IMR-90 (cell line): ENCODE results near the gene NEURL1. TPM values are rescaled to one million over a fixed set of nuclear protein-coding genes. Genes with fewer than 3 reads are reported as not detected.

Experiments used
- ATAC-seq: fragments of 200-7000 bp; cut with Tn5 transposase; 2 replicates; pipeline ENCODE4 v1.9.1; 2020; ENCODE audit warnings: low read depth, mild to moderate bottlenecking, moderate library complexity
- BruUV-seq: library from RNA; stranded (reverse); fragments of 400-500 nt; replicated peaks from 2 replicates; lab custom pipeline; 2021; lab: Mats Ljungman, UMichigan
- CTCF ChIA-PET: fragments of 300-600 bp; formaldehyde crosslinking; extraction: SDS; loops from one replicate; lab custom pipeline; 2021; ENCODE audit warnings: antibody characterized with exemption; lab: Yijun Ruan, JAX
- POLR2A ChIA-PET: fragments of 300-600 bp; sonication (Branson Sonifier 250); formaldehyde crosslinking; loops from one replicate; lab custom pipeline; 2022; ENCODE audit warnings: antibody characterized with exemption; ENCODE audit not compliant: unreplicated experiment; lab: Charles Lee
- DNase-seq: peaks from one replicate; pipeline ENCODE4 v3.0.0; 2013
- H2AFZ ChIP-seq: replicated peaks from 2 replicates; pipeline ENCODE3; 2013; ENCODE audit warnings: low read length, mild to moderate bottlenecking; ENCODE audit not compliant: poor library complexity
- H2AK5ac ChIP-seq: 2 replicates; pipeline ENCODE4 v1.6.1; 2013; ENCODE audit warnings: low read depth, low read length, inconsistent platforms
- H2AK9ac ChIP-seq: replicated peaks from 2 replicates; pipeline ENCODE3; 2013; ENCODE audit warnings: mild to moderate bottlenecking, low read depth, low read length, moderate library complexity; ENCODE audit not compliant: poor library complexity
- H2BK120ac ChIP-seq: 2 replicates; pipeline ENCODE4 v1.6.1; 2013; ENCODE audit warnings: low read depth, low read length, inconsistent platforms
- H2BK15ac ChIP-seq: 3 replicates; pipeline ENCODE4 v1.6.1; 2013; ENCODE audit warnings: low read depth, low read length, inconsistent platforms
- H2BK20ac ChIP-seq: 2 replicates; pipeline ENCODE4 v1.6.1; 2013; ENCODE audit warnings: low read depth, mild to moderate bottlenecking, inconsistent platforms, low read length, moderate library complexity
- H2BK5ac ChIP-seq: 2 replicates; pipeline ENCODE4 v1.6.1; 2013; ENCODE audit warnings: mild to moderate bottlenecking, low read depth, low read length, inconsistent platforms; ENCODE audit not compliant: poor library complexity, severe bottlenecking
- H3K14ac ChIP-seq: replicated peaks from 2 replicates; pipeline ENCODE4 v1.6.1; 2013; ENCODE audit warnings: low read depth, low read length, inconsistent platforms
- H3K18ac ChIP-seq: 2 replicates; pipeline ENCODE4 v1.6.1; 2013; ENCODE audit warnings: low read depth, low read length, control low read depth
- H3K23ac ChIP-seq: 2 replicates; pipeline ENCODE4 v1.6.1; 2013; ENCODE audit warnings: low read depth, low read length, inconsistent platforms
- H3K27ac ChIP-seq: 2 replicates; pipeline ENCODE4 v1.5.1; 2013; ENCODE audit warnings: mild to moderate bottlenecking, control low read depth, low read length; ENCODE audit not compliant: insufficient read depth
- H3K27me3 ChIP-seq: 2 replicates; pipeline ENCODE4 v1.6.1; 2013; ENCODE audit warnings: low read length; ENCODE audit not compliant: control insufficient read depth, insufficient read depth
- H3K36me3 ChIP-seq: 2 replicates; pipeline ENCODE4 v1.6.1; 2013; ENCODE audit warnings: low read length, mixed read lengths; ENCODE audit not compliant: control insufficient read depth, insufficient read depth
- H3K4ac ChIP-seq: 2 replicates; pipeline ENCODE4 v1.6.1; 2013; ENCODE audit warnings: low read depth, low read length, inconsistent platforms
- H3K4me1 ChIP-seq: 2 replicates; pipeline ENCODE4 v1.6.1; 2013; ENCODE audit warnings: low read length, mixed read lengths; ENCODE audit not compliant: control insufficient read depth, insufficient read depth
- H3K4me2 ChIP-seq: 2 replicates; pipeline ENCODE4 v1.6.1; 2013; ENCODE audit warnings: low read depth, mild to moderate bottlenecking, control low read depth, low read length, moderate library complexity
- H3K4me3 ChIP-seq: 2 replicates; pipeline ENCODE4 v1.5.1; 2013; ENCODE audit warnings: low read depth, mild to moderate bottlenecking, control low read depth, low read length, moderate library complexity; ENCODE audit not compliant: insufficient read depth
- H3K56ac ChIP-seq: 2 replicates; pipeline ENCODE4 v1.6.1; 2013; ENCODE audit warnings: low read length, inconsistent platforms; ENCODE audit not compliant: insufficient read depth; ENCODE audit errors: extremely low read depth
- H3K79me1 ChIP-seq, 2 experiments: 2 replicates each; pipeline ENCODE4 v1.6.1; 2013; ENCODE audit warnings: low read length in 2 of 2, inconsistent platforms in 1 of 2, low read depth in 1 of 2
- H3K9ac ChIP-seq: 2 replicates; pipeline ENCODE4 v1.6.1; 2013; ENCODE audit warnings: low read depth, low read length, control low read depth
- H3K9me1 ChIP-seq: 2 replicates; pipeline ENCODE4 v1.6.1; 2013; ENCODE audit warnings: low read length, inconsistent platforms; ENCODE audit not compliant: insufficient read depth
- H3K9me3 ChIP-seq: 2 replicates; pipeline ENCODE4 v1.6.1; 2013; ENCODE audit warnings: low read length; ENCODE audit not compliant: control insufficient read depth, insufficient read depth
- H4K20me1 ChIP-seq: 2 replicates; pipeline ENCODE4 v1.6.1; 2013; ENCODE audit warnings: low read length, inconsistent platforms; ENCODE audit not compliant: insufficient read depth
- H4K5ac ChIP-seq: 2 replicates; pipeline ENCODE4 v1.6.1; 2013; ENCODE audit warnings: mild to moderate bottlenecking, low read depth, low read length, control low read depth
- H4K8ac ChIP-seq, 2 experiments: 2 replicates each; pipeline ENCODE4 v1.6.1; 2013; ENCODE audit warnings: low read depth in 2 of 2, low read length in 2 of 2, control low read depth in 1 of 2, inconsistent platforms in 1 of 2
- H4K91ac ChIP-seq: 2 replicates; pipeline ENCODE4 v1.6.1; 2013; ENCODE audit warnings: low read depth, low read length, inconsistent platforms; ENCODE audit not compliant: insufficient read depth
- BHLHE40 ChIP-seq: fragments of 150-350 bp; IDR thresholded peaks from 2 replicates; pipeline ENCODE4 v1.6.1; 2016; ENCODE audit warnings: mild to moderate bottlenecking, low read depth, low read length
- CEBPB ChIP-seq: IDR thresholded peaks from 2 replicates; pipeline ENCODE4 v1.6.1; 2012; ENCODE audit warnings: low read depth, low read length, improper control_type of control experiment
- CHD1 ChIP-seq: IDR thresholded peaks from 2 replicates; pipeline ENCODE4 v1.6.1; 2012; ENCODE audit warnings: low read depth, low read length, improper control_type of control experiment
- CTCF ChIP-seq: conservative IDR thresholded peaks from 2 replicates; pipeline ENCODE4 v1.5.1; 2012; ENCODE audit warnings: mild to moderate bottlenecking, low read depth, low read length, improper control_type of control experiment
- MAFK ChIP-seq: IDR thresholded peaks from 2 replicates; pipeline ENCODE4 v1.6.1; 2012; ENCODE audit warnings: low read depth, low read length, improper control_type of control experiment
- MAZ ChIP-seq: IDR thresholded peaks from 2 replicates; pipeline ENCODE4 v1.6.1; 2012; ENCODE audit warnings: low read depth, mild to moderate bottlenecking, low read length, improper control_type of control experiment, moderate library complexity, borderline replicate concordance
- NFE2L2 ChIP-seq: fragments of 150-350 bp; IDR thresholded peaks from 2 replicates; pipeline ENCODE4 v1.6.1; 2016; ENCODE audit warnings: low read depth, mild to moderate bottlenecking, low read length
- POLR2A ChIP-seq: IDR thresholded peaks from 2 replicates; pipeline ENCODE4 v1.6.1; 2012; ENCODE audit warnings: mild to moderate bottlenecking, low read depth, low read length
- RCOR1 ChIP-seq: IDR thresholded peaks from 2 replicates; pipeline ENCODE4 v1.6.1; 2012; ENCODE audit warnings: mild to moderate bottlenecking, low read length, improper control_type of control experiment; ENCODE audit not compliant: insufficient replicate concordance
- RFX5 ChIP-seq: IDR thresholded peaks from 2 replicates; pipeline ENCODE4 v1.8.0; 2012; ENCODE audit warnings: low read depth, mild to moderate bottlenecking, low read length, moderate library complexity
- WGBS, 2 experiments: methylation state at CpG; one replicate each; pipeline versions ENCODE4 v1.1.5 to v1.1.7; 2013; ENCODE audit warnings: missing lambda C conversion rate in 2 of 2; ENCODE audit not compliant: insufficient read length in 1 of 2; ENCODE audit errors: extremely low coverage in 2 of 2; 5-methylcytosine and 5-hydroxymethylcytosine counted together
- dilution Hi-C: fragments of 300-500 bp; cut with HindIII; formaldehyde crosslinking; loops from one replicate; pipeline ENCODE4 v1.14.3; 2018; ENCODE audit warnings: low sequenced_read_pairs; ENCODE audit not compliant: unreplicated experiment
- in situ Hi-C: fragments of 300-500 bp; cut with MboI; formaldehyde crosslinking; loops from 3 replicates; pipeline ENCODE4 v1.14.3; 2019; ENCODE audit warnings: low sequenced_read_pairs, inconsistent platforms, mixed read lengths
- intact Hi-C: fragments of 100-400 bp; cut with micrococcal nuclease; formaldehyde crosslinking; loops from 2 replicates; pipeline ENCODE4 v1.10.0; 2022
- polyA plus RNA-seq, 3 experiments: library from polyadenylated mRNA; depleted of rRNA; stranded (reverse); fragments of >200 nt; gene quantifications; 2 replicates each; pipeline ENCODE4 v1.2.3, GENCODE V29; 2012; ENCODE audit warnings: low replicate concordance in 1 of 3
- total RNA-seq: library from RNA; depleted of rRNA; stranded (reverse); fragments of >200 nt; gene quantifications from 2 replicates; pipeline ENCODE4 v1.2.3, GENCODE V29; 2012
- TF ChIP-seq, protein P1 (sequence below): fragments of 150-350 bp; IDR thresholded peaks from 2 replicates; pipeline ENCODE4 v1.6.1; 2017; ENCODE audit warnings: mild to moderate bottlenecking, antibody characterized with exemption, low read length, low read depth

Gene NEURL1
- total and polyA plus RNA-seq, 2 of the 4 experiments (the other 2 are of a cell fraction): 0.36 to 0.82 TPM

DNA sequence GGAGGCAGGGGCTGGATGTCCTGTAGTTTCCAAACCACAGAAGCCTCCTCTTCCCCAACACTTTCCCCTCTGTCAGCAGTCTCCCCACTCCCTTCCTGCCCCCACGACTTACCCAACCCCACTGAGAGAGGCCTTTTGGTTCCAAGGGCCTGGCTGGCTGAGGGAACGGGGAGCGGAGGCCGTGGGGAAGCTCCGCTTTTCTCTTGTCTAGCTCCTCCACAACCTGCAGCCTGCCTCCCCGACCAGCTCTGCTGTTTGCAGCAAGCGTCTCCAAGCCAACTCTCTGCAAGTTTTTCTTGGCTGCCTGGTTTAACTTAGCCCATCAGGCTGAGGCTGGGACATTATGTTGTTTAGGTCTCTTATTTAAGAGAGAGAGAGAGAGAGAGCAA lies 126.8 kb downstream of the NEURL1 start:
- POLR2A ChIA-PET: no interaction called here
- Histone ChIP-seq H3K23ac (no peak overlapping the region), H3K4me1 (peaks cover 11% of the 10 kb centered on the region), H3K4ac (no peak overlapping the region), H4K8ac (no peak overlapping the region), H3K36me3 (peaks cover 80% of the 10 kb centered on the region), H4K91ac (no peak overlapping the region), H2BK5ac (no peak overlapping the region), H3K56ac (no peak overlapping the region), H3K9me1 (peaks cover 14% of the 10 kb centered on the region), H3K18ac (no peak overlapping the region), H3K79me1 (peaks cover 11 to 37% of the 10 kb centered on the region in 2 experiments), H2BK20ac (no peak overlapping the region), H4K5ac (no peak overlapping the region), H3K27me3 (no peaks in the 10 kb centered on the region), H3K4me2 (no peak overlapping the region), H2AK9ac (no peak overlapping the region), H2AK5ac (no peak overlapping the region), H2BK120ac (no peak overlapping the region), H3K9ac (no peak overlapping the region), H2BK15ac (no peak overlapping the region), H4K20me1 (no peaks in the 10 kb centered on the region), H3K4me3 (no peak overlapping the region), H3K27ac (no peak overlapping the region), H2AFZ (no peak overlapping the region), H3K9me3 (no peaks in the 10 kb centered on the region), H3K14ac (no peak overlapping the region)
- TF ChIP-seq BHLHE40 (no peak), CEBPB (no peak), MAZ (no peak), CTCF (no peak), RCOR1 (no peak), MAFK (no peak), CHD1 (no peak), NFE2L2 (no peak), RFX5 (no peak), POLR2A (no peak)
- TF ChIP-seq, protein P1, sequence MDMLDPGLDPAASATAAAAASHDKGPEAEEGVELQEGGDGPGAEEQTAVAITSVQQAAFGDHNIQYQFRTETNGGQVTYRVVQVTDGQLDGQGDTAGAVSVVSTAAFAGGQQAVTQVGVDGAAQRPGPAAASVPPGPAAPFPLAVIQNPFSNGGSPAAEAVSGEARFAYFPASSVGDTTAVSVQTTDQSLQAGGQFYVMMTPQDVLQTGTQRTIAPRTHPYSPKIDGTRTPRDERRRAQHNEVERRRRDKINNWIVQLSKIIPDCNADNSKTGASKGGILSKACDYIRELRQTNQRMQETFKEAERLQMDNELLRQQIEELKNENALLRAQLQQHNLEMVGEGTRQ: no peak
- intact Hi-C loops (no loop called here), dilution Hi-C loops (no loop called here), in situ Hi-C loops (no loop called here)
- 72% methylated on average over 6 of the region's 7 CpGs; no CpG with 5 or more reads in 1 of the 2 experiments for WGBS, 2 experiments
- BruUV-seq: no TSS peak
- ATAC-seq (no peak), DNase-seq (no peak)
- CTCF ChIA-PET: interaction anchor here (0.6 kb wide), 1 partner anchor 46 kb away, joined by 3 read pairs; no protein-coding TSS in a partner anchor
